GM10847 (cell line): ENCODE results near the gene RBMS1.

ENCODE experiments used
- POLR2A ChIP-seq: IDR thresholded peaks from 2 replicates; pipeline ENCODE4 v1.6.1; 2011; ENCODE audit not compliant: insufficient read length; ENCODE audit errors: extremely low read depth

RBMS1 gene

DNA sequence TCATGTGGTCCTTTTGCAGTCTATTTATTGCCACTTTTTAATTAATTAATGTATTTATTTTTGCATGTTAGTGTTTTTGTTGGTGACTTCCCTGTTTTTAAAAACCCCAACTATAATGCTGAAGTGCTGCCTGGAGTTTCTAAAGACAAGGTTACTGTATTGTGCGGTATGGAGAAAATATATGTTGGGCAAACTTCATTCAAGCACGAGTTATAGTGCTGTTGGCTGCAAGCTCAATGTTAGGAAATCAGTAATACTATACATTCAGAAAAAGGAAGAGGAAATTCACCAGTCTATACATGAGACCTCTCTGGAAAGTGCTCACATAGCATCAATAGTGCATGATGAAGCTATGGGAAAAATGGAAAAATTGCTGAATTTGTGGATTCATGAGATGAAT is 15.4 kb upstream of the RBMS1 start:
- TF ChIP-seq POLR2A, result no peak

DNA sequence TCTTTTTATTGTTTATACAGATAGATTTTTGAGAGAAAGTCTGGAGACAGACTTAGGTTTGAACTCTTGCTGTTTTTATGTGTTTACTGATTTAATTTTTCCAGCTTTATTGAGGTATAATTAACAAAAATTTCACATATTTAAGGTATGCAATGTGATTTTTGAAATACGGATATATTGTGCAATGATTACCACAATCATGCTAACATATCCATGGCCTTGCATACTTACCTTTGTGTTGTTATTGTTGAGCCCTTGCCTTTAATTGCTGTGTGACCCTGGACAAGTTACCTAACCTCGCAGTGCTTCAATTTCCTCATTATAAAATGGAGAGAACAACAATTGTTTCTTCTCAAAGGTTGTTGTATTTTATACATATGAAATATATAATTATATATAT is 13.9 kb upstream of the RBMS1 start:
- no peak for TF ChIP-seq POLR2A

DNA sequence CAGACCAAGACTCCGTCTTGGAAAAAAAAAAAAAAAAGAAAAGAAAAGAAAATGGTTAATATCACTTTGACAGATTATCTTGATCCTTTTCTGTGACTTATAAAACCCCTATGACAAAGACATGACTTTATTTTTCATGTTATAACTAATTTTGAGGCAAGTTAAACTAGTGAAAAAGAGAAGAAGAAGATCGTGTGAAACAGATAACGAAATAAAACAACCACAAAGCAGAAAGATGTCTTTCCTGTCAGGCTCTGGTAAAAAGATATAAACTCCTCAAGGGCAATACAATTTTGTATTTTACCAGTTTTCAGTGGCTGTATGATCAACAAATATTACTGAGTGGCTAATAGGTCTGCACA is 13.4 kb upstream of the RBMS1 start:
- no peak for TF ChIP-seq POLR2A

DNA sequence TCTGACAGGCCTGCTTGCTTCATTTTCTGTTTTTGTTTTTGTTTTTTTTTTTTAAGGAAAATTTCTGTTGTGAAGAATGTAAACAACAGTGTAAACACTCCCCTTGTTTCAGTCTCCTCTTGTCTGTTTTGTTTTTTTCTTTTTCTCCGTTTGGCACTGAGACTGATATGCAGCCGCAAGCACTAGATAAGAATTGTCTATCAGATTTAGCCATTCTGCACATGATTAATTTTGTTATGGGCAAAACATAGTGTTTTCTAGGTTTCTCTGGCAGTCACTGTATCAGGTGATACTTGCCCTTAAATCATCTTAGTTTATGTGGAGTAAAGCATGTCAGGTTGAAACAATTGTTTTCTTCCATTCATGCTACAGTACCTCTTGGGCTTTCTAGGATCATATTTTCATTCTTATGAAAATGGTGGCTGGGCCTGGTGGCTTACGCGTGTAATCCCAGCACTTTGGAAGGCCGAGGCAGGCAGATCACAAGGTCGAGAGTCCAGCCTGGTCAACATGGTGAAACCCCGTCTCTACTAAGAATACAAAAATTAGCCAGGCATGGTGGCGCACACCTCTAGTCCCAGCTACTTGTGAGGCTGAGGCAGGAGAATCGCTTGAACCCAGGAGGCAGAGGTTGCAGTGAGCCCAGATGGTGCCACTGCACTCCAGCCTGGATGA is 12.9 kb upstream of the RBMS1 start:
- no peak for TF ChIP-seq POLR2A

DNA sequence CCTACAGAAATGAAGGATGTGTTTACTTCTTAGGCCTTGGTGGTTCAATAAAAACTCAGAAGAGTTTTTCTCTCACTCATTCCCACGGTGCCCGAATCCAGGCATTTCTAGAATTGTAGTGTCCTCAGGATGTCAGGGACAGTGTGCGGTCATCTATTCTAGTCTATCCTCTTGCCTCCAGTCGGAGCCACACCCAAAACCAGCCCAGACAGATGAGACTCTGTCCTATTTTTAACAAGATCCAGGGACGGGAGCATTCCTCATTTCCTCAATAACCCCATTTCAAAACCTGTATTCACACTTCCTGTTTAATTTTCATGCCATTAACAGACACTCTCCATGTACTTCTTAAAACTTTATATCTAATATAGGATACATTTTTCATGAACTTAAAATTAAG is 11.6 kb upstream of the RBMS1 start:
- TF ChIP-seq POLR2A, result no peak

DNA sequence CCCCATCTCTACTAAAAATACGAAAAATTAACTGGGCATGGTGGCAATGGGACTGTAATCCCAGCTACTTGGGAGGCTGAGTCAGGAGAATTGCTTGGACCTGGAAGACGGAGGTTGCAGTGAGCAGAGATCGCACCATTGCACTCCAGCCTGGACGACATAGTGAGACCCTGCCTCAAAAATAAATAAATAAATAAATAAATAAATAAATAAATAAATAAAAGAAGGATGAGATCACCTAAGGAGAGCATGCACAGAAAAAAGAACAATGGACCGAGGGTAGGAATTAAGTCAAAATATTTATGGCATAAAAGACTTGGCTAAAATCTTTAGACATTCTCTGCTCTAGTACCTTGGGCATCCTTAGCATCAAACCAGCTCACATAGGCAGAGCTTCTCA is 8.9 kb upstream of the RBMS1 start:
- TF ChIP-seq POLR2A, result no peak

DNA sequence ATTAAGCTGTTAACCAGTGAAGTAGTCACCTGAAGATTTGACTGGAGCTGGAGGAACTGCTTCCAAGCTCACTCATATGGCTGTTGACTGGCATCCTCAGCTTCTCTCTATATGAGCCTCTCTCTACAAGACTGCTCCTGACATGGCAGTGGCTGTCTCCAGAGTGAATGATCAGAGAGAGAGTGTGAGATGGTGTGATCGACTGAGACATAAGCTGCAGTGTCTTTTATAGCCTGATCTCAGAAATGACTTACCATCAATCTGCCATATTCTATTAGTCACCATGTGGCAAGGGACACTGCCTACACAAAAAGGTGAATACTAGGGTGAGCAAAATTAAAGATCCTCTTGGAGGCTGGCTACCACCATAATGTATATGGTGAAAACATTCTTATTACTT is 7.8 kb upstream of the RBMS1 start:
- no peak for TF ChIP-seq POLR2A

DNA sequence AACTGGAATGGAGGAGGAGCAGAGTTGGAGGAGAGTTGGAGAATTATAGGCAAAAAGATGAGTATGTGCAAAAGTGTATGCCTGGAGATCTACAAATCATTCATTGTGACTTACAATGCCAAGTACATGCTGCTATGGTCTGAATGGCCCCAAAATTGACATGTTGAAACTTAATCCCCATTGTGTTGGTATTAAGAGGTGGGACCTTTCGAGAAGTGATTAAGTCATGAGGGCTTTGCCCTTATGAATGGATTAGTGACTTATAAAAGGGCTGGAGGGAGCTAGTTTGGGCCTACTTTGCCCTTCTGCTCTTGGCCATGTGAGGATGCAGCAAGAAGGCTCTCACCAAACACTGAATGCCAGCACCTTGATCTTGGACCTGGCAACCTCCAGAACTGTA is 6.3 kb upstream of the RBMS1 start:
- TF ChIP-seq POLR2A, result no peak

DNA sequence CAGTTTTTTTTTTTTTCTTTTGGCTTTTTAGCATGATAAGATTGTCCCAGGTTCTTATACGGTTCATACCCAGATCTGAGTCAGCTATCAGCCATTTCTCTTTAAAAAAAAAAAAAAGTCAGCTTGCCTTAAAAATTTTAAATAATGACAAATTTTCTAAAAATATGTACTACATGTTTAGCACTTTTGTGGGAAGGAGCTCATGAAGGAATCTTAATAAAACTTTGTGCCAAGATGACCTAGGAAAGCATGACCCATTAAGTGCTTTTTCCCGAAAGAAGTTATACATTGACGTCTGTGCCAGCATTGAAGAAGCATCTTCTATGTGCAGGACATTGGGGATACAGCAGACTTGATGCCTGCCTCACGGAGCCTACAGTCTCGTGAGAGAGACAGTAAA is 4.5 kb upstream of the RBMS1 start:
- TF ChIP-seq POLR2A, result no peak

DNA sequence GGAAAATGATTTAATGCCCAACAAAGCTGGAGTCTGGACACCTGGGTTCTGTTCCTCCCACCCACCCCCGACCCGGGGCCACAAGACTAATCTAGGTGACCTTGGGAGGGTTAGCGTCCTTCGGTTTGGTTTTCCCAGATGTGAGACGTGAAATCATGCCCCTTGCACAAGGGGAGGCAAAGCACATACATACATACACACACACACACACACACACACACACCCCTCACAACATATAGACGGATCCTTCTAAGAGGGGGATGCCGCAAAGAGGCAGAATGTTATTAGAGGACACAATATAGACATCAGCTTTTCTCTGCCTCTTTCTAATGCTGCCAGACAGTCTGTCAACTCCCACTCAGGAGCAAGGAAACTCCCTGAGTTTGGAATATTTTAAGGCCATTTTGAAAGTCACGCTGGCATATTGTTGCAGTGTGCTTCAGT is 616 bp upstream of the RBMS1 start:
- TF ChIP-seq POLR2A, result no peak

DNA sequence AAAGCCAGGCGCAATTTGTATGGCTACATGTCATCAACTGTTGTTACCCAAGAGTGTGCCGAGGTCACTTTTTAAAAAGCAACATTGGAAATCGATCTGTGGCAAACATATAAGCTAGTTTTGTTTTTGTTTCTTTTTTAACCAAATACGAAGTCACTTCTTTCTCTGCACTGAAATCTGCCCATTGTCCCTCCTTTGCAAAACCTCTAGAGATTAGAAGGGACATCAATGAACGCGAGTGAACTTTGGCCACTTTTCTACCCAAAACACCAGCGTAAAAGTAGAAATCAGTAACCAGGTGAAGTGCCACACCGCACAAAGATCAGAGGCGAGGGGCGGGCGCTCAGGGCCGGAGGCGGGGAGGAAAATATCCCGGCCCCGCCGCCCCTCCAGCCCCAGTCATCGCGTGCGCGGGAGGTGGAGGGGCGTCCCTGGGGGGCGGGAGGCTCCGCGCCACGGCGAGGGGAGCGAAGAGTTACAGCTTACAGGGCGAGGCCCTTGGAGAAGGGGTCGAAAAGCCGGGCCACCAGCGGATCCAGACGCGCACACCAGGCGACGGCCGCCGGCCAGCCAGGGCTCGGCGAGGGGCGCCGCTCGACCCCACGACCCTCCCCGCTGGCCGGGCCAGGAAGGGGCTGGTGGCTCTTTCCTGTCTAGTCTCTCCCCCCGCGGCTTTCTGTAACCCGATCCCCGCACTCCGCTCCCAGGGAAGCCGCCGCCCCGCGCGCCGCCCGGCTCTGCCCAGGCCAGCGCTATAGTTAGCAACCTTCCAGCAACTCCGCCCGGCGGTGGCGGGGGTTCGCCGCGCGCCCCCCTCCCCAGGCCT is 993 bp downstream of the RBMS1 start:
- no peak for TF ChIP-seq POLR2A

DNA sequence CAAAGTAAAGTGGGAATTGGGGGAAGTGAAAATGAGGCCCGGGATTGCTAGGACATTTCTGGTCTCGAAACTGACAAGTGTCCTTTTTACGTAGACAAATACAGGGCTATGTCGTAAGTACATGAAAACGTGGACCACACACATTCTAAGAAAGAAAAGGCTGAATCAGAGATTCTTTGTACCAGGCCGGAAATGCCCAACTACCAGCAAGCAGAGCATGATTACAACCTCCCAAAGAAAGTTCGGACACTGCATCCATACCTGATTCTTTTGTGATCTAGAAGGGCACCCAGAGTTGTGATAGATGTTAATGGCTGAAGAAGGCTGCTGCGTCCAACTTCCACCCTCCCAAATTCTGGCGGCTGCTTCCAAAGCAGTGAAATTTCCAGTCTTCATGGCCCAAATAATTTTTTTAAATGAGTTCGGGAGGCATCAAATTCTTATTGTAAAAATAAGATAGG is 1.7 kb downstream of the RBMS1 start:
- no peak for TF ChIP-seq POLR2A

DNA sequence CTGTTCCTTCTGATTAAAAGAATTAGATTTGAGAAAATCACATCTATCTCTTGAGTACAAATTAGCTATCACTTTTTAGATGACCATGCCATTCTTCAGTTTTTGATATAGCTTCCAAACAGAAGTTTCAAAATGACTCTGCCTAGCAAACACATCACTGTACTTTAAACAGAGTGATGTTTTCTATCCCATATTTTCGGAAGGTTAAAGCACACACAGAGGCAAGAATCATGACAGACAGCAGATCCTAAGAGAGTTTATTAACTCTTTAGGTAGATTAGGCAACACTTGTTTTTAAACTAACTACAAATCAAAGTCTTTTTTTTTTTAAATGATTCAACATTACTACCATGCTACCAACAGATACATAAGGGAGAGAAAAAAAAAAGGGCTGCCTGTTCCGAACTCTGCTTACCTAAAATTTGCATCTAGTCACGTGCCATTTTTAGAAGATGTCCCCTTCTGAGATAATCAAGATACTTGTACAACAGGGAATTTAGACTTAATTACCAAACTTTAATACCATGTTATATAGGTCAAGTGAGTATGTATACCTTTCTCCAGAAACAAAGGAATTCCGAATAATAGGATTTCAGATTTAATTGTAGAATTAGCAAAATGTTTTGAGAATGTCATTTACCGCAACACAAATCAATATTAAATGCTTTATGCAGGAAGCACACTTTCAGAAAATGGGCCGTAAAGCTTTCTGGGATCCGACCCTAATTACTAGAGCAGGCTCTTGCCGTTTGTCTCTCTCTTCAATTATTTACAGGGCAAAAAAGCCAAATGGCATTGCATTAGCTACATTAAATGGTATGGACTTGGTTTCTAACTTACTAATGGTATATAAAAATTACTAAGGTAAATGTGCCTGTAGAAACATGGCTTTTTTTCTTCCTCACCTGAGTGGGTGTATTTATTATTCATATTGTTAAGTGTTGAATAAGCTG is 2.6 kb downstream of the RBMS1 start:
- TF ChIP-seq POLR2A, result no peak

DNA sequence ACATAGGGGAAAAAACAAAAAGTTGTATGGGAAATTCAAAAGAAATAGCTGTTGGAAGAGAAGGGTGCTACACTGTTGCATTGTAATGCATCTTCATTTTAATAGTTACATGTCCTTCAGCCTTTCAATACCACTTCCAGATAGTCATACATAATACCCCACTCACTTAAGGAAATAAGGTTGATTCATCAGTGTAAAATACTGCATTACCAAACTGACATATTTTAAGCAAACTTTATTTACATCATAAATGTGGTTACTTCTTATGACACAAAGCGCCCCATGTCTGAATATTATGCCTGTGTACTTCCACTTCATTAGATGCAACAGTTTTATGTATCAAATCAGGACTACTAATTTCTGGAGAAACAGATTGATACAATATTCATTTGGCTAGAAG is 4.5 kb downstream of the RBMS1 start:
- no peak for TF ChIP-seq POLR2A

DNA sequence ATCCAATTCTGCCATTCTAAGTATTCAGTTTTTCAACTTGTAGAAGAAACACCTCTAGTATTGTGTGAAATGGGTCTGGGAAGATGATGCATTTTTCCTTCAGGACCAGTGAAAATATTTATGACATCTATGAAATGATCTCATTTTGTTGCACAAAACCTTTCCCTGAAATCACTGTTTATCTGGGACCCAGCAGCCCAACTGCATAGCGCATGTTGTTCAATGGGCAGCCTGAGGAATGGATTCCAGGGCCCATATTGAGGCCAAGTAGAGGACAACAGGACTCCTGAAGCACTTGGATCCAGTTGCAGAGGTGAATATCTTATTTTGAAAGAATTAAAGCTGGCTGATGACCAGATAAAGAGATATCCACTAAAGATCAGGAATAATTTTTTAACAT is 7.3 kb downstream of the RBMS1 start:
- no peak for TF ChIP-seq POLR2A
